SK-N-MC (cell line): ENCODE results near the gene LRRIQ1.

Experiments used
- EZH2 ChIP-seq: fragments of 200-600 bp; sonication (generic); IDR thresholded peaks from one replicate; pipeline ENCODE4 v1.6.1; 2017; ENCODE audit warnings: antibody characterized with exemption
- POLR2AphosphoS5 ChIP-seq: IDR thresholded peaks from 2 replicates; pipeline ENCODE4 v1.6.1; 2012; ENCODE audit warnings: mild to moderate bottlenecking, low read depth, low read length, borderline replicate concordance

DNA sequence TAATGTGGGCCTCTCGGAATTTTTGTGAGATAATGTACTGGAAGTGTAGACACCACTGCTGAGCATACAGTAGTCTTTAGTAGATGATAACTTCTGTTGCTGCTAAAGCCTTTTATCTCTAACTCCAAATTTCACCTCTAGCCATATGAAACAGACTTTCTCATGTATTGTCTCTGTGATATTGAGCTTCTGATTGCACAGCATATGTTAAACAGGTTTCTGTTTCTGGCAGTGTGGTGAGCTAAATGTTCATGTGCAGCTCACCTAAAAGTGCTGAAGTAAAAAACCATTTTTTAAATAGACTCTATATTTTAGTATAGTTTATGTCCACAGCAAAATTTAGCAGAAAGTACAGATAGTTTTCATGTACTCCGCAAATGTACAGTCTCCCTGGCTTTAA lies 154.6 kb downstream of the LRRIQ1 start:
- TF ChIP-seq POLR2AphosphoS5 (no peak), EZH2 (no peak)
